OCI-M1 (cell line): ENCODE data around the gene PACSIN3.
"Not testable (repeated sequence)": the region's sequence is repeated elsewhere in the genome, so short reads cannot be mapped to it uniquely, and the experiment has no call there.

Experiments
- DNase-seq: peaks from one replicate; lab custom pipeline; 2025; lab: John Stamatoyannopoulos, UW

The PACSIN3 gene

GRCh38 chr11:47186076-47186699 lies at the start of gene PACSIN3:
TSS of gene PACSIN3 (minus strand) at chr11:47186434. CDS start at chr11:47182727, 3,707 bp downstream.
- peak; percentile 21 for DNase-seq

GRCh38 chr11:47235163-47235562 lies 48.9 kb upstream of the PACSIN3 start:
- DNase-seq, result no peak

- DNase-seq, result no peak
These were observed 48.5 kb upstream of the PACSIN3 start for GRCh38 chr11:47234669-47235100.

GRCh38 chr11:47233989-47234668 lies 47.9 kb upstream of the PACSIN3 start:
- DNase-seq, result peak; percentile 54

- no peak for DNase-seq
These were observed 46.8 kb upstream of the PACSIN3 start for GRCh38 chr11:47233051-47233450.

GRCh38 chr11:47229161-47229560 lies 42.9 kb upstream of the PACSIN3 start:
- no peak for DNase-seq

- DNase-seq, result peak; percentile 32
These were observed 39.5 kb upstream of the PACSIN3 start for GRCh38 chr11:47225552-47226400.

GRCh38 chr11:47222696-47223095 lies 36.5 kb upstream of the PACSIN3 start:
- DNase-seq, result no peak

- no peak for DNase-seq
These were observed 34.2 kb upstream of the PACSIN3 start for GRCh38 chr11:47220401-47220821.

GRCh38 chr11:47216121-47216798 lies 30.0 kb upstream of the PACSIN3 start:
- peak; percentile 63 for DNase-seq

- no peak for DNase-seq
These were observed 29.2 kb upstream of the PACSIN3 start for GRCh38 chr11:47215366-47215910.

GRCh38 chr11:47213950-47214565 lies 27.8 kb upstream of the PACSIN3 start:
- peak; percentile 92 for DNase-seq

GRCh38 chr11:47212938-47213337 lies 26.7 kb upstream of the PACSIN3 start:
- no peak for DNase-seq

GRCh38 chr11:47208628-47209027 lies 22.4 kb upstream of the PACSIN3 start:
- DNase-seq, result no peak

- DNase-seq, result not testable (repeated sequence)
These were observed 21.8 kb upstream of the PACSIN3 start for GRCh38 chr11:47208008-47208552.

GRCh38 chr11:47207459-47207858 lies 21.2 kb upstream of the PACSIN3 start:
- no peak for DNase-seq

- not testable (repeated sequence) for DNase-seq
These were observed 20.3 kb upstream of the PACSIN3 start for GRCh38 chr11:47206577-47206976.

GRCh38 chr11:47204637-47204989 lies 18.4 kb upstream of the PACSIN3 start:
- no peak for DNase-seq

- DNase-seq, result no peak
These were observed 16.3 kb upstream of the PACSIN3 start for GRCh38 chr11:47202576-47202975.

- no peak for DNase-seq
These were observed 14.8 kb upstream of the PACSIN3 start for GRCh38 chr11:47201015-47201414.

- not testable (repeated sequence) for DNase-seq
These were observed 11.9 kb upstream of the PACSIN3 start for GRCh38 chr11:47198161-47198560.
